ENCODE results near the gene MAX. TPM values are rescaled to one million over a fixed set of nuclear protein-coding genes. Genes with fewer than 3 reads are reported as not detected.

MAX gene
- total RNA-seq, 1 donor from 2014 or later: 76.1 TPM

DNA sequence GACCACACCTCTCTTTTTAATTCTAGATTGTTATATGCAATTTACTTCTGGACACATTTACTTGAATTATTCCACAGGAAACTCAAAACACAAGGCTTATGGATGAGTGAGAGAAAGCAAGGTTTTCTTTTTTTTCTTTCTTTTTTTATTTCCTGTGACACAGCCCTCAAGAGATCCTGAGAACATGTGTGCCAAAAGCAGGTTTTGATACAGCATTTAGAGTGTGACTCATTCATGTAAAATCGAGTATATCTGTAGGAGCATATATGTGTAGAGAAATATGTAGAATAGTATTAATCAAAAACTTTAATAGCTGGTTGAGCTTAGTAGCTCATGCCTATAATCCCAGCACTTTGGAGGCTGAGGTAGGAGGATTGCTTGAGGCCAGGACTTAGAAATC, 4.4 kb upstream of the MAX start:
- Mint-ChIP-seq H3K9me3 (ENCODE audit: unreplicated experiment) (no peaks in the 10 kb centered on the region), H3K27me3 (ENCODE audit: unreplicated experiment) (peaks cover 14% of the 10 kb centered on the region), H3K36me3 (ENCODE audit: low read depth, unreplicated experiment) (peaks cover 8% of the 10 kb centered on the region), H3K27ac (ENCODE audit: unreplicated experiment) (no peak overlapping the region), H3K4me3 (ENCODE audit: unreplicated experiment) (no peak overlapping the region), H3K4me1 (ENCODE audit: unreplicated experiment) (peaks cover 19% of the 10 kb centered on the region)
- TF ChIP-seq CTCF (IDR thresholded peaks at IDR 0.05; ENCODE audit: unreplicated experiment): no peak
- no peak for DNase-seq (ENCODE audit: low spot score)

DNA sequence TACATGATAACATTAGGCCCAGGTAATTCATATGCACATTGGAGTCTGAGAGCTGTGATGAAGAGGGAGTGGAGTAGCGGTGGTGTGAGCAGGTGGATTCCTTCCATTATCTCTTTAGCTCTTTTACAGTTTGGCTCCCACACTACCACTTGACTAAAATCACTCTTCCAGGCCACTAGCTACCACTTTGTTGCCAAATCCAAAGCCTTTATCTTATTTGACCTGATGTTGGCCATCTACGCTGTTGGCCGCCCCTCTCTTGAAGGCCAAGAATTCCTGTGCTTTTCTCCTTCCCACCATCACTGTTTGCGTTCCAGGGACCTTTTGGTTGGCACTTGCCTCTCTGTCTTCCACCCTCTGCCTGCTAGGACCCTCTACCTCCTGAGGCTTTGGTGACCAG, 4.0 kb upstream of the MAX start:
- TF ChIP-seq CTCF (IDR thresholded peaks at IDR 0.05; ENCODE audit: unreplicated experiment): no peak
- DNase-seq (ENCODE audit: low spot score): no peak
- Mint-ChIP-seq H3K36me3 (ENCODE audit: low read depth, unreplicated experiment) (peaks cover 9% of the 10 kb centered on the region), H3K27ac (ENCODE audit: unreplicated experiment) (no peak overlapping the region), H3K4me1 (ENCODE audit: unreplicated experiment) (peaks cover 20% of the 10 kb centered on the region), H3K4me3 (ENCODE audit: unreplicated experiment) (no peak overlapping the region), H3K9me3 (ENCODE audit: unreplicated experiment) (no peaks in the 10 kb centered on the region), H3K27me3 (ENCODE audit: unreplicated experiment) (peaks cover 14% of the 10 kb centered on the region)

DNA sequence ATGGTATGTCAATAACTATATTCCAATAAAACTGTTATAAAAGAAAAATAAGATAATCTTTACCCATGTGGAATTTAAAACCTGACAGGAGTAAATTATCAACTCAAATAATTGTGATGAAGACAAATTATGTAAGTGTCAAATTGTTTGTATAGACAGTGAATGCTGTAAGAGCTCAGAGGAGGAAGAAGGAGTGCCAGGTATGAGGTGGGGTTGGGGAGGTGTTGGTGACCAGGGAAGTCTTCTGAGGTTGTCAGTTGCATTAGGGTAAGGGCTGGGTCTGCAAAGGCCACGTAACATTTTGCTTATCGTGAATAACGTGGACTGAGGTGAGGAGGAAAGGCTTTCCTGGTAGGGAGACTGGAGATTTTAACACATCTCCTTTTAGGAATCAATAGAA, 2.5 kb upstream of the MAX start:
- Mint-ChIP-seq H3K36me3 (ENCODE audit: low read depth, unreplicated experiment) (peaks cover 12% of the 10 kb centered on the region), H3K27me3 (ENCODE audit: unreplicated experiment) (peaks cover 14% of the 10 kb centered on the region), H3K9me3 (ENCODE audit: unreplicated experiment) (no peaks in the 10 kb centered on the region), H3K4me3 (ENCODE audit: unreplicated experiment) (no peak overlapping the region), H3K27ac (ENCODE audit: unreplicated experiment) (no peak overlapping the region), H3K4me1 (ENCODE audit: unreplicated experiment) (peaks cover 29% of the 10 kb centered on the region)
- no peak for DNase-seq (ENCODE audit: low spot score)
- TF ChIP-seq CTCF (IDR thresholded peaks at IDR 0.05; ENCODE audit: unreplicated experiment): no peak

DNA sequence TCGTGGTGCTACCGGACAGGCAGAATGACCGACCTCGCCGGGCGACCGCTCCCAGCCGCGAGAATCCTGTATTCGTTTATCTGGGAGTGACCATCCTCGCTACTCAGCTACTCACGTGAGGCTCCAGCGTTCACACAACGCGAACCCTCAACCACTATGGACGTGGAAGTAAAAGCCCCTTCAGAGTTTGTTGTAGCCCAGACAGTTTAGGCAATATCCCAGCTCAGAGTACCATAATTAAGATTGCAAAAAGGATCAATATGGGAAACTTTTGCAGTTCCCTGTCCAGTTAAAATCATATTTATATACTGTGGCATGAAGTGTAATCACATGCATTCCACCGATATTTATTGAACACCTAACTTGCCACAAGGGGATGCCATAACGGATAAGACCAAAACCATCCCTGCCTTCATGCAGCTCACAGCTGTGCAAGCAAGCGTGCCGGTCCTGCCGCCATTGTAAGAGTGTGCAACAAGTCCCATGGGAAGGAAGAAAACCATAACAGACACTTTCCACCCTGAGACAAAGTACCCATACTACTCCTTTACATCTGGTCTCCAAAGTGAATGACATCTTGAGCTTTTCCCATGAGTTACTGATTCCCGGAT, 938 bp upstream of the MAX start:
- DNase-seq (ENCODE audit: low spot score): no peak
- Mint-ChIP-seq H3K4me1 (ENCODE audit: unreplicated experiment) (peaks cover 30% of the 10 kb centered on the region), H3K36me3 (ENCODE audit: low read depth, unreplicated experiment) (peaks cover 8% of the 10 kb centered on the region), H3K27me3 (ENCODE audit: unreplicated experiment) (peaks cover 7% of the 10 kb centered on the region), H3K9me3 (ENCODE audit: unreplicated experiment) (no peaks in the 10 kb centered on the region), H3K27ac (ENCODE audit: unreplicated experiment) (peak overlapping the region; percentile 22), H3K4me3 (ENCODE audit: unreplicated experiment) (peak overlapping the region; percentile 99)
- TF ChIP-seq CTCF (IDR thresholded peaks at IDR 0.05; ENCODE audit: unreplicated experiment): no peak

DNA sequence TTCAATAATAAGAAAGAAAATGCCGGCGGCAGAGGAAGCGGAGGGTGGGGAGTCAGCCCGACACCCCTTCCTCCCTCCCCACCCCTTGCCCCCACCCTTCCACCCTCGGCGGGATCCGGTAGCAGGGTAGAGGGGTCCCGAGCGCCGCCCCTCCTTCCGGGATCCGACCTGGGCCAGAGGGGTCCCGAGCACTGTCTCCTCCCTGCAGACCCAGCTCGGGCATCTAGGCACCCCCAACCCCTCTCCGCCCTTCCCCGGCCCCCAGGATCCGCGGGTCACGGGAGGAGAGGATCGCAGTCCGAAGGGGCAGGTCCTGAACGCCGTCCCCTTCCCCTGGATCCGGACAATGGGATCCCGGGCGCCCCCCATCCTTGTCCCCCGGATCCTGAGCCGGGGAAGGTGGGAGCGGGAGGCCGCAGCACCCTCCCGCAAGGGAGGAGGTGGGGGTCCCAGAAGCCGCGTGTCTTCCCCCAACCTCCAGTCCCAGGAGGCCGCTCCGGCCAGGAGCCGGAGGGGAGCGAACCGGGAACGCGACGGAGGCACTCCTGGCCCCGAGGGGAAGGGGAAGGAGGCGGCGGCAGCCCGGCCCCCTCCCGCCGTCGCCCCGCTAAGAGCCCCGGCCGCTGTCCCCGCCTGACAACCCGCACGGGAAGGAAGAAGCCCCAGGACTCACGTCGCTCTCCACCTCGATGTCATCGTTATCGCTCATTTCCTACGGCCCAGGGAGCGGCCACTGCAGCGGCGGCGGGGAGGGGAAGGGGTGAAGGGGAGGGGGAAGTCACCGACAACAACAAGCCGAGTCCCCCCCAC, 481 bp downstream of the MAX start:
- no peaks in the 10 kb centered on the region for H3K9me3 Mint-ChIP-seq (ENCODE audit: unreplicated experiment)
- peaks cover 7% of the 10 kb centered on the region for H3K27me3 Mint-ChIP-seq (ENCODE audit: unreplicated experiment)
- peak overlapping the region; percentile 96 for H3K27ac Mint-ChIP-seq (ENCODE audit: unreplicated experiment)
- H3K4me1 Mint-ChIP-seq (ENCODE audit: unreplicated experiment): peaks cover 26% of the 10 kb centered on the region
- TF ChIP-seq CTCF (IDR thresholded peaks at IDR 0.05; ENCODE audit: unreplicated experiment): no peak
- peak overlapping the region; percentile 99 for H3K4me3 Mint-ChIP-seq (ENCODE audit: unreplicated experiment)
- peaks cover 8% of the 10 kb centered on the region for H3K36me3 Mint-ChIP-seq (ENCODE audit: low read depth, unreplicated experiment)
- DNase-seq (ENCODE audit: low spot score): peak; percentile 41

Data from endothelial cell (in vitro differentiated cells).